H1 (cell line): ENCODE data around the gene SPCS3. TPM values are rescaled to one million over a fixed set of nuclear protein-coding genes. Genes with fewer than 3 reads are reported as not detected.

Experiments
- BRCA1 ChIP-seq: IDR thresholded peaks from 2 replicates; pipeline ENCODE4 v1.6.1; 2012; ENCODE audit warnings: low read depth, low read length, improper control_type of control experiment
- GABPA ChIP-seq: IDR thresholded peaks from 2 replicates; pipeline ENCODE4 v1.6.1; 2011; ENCODE audit warnings: mild to moderate bottlenecking, low read length, moderate library complexity, borderline replicate concordance; ENCODE audit not compliant: insufficient read depth
- RFX5 ChIP-seq: IDR thresholded peaks from 2 replicates; pipeline ENCODE4 v1.6.1; 2011; ENCODE audit warnings: low read depth, low read length, improper control_type of control experiment, borderline replicate concordance
- SIRT6 ChIP-seq: IDR thresholded peaks from one replicate; pipeline ENCODE4 v1.7.1; 2012; ENCODE audit warnings: low read length, inconsistent platforms
- SP4 ChIP-seq: IDR thresholded peaks from 2 replicates; pipeline ENCODE4 v1.6.1; 2012; ENCODE audit warnings: low read length, inconsistent platforms
- TAF1 ChIP-seq: IDR thresholded peaks from 2 replicates; pipeline ENCODE4 v1.6.1; 2011; ENCODE audit warnings: mild to moderate bottlenecking, low read depth, low read length
- TEAD4 ChIP-seq: IDR thresholded peaks from 2 replicates; pipeline ENCODE4 v1.6.1; 2012; ENCODE audit warnings: low read depth, low read length, inconsistent platforms, mixed read lengths
- polyA plus RNA-seq, 7 experiments: library from polyadenylated mRNA; depleted of rRNA in 3 of 7; stranded (reverse) in 5 of 7; unstranded in 2 of 7; fragments of >200 nt in 5 of 7; fragments of 200-250 nt in 2 of 7; gene quantifications; 1 replicate in 5 of 7; 2 replicates in 1 of 7; 4 replicates in 1 of 7; pipeline versions ENCODE4 v1.2.1 to v1.2.3, GENCODE V29; 2011 to 2013; ENCODE audit warnings: missing spikeins in 2 of 7, mixed read lengths in 2 of 7
- total RNA-seq: library from RNA; stranded (reverse); fragmentation: NEBNext Ultra II Directional; extraction: Animal tissue kit (Norgen Biotek cat#: 25700); gene quantifications from 2 replicates; pipeline ENCODE4 v1.2.1, GENCODE V29; 2021

The SPCS3 gene
- total and polyA plus RNA-seq, 2 of the 8 experiments (the other 6 are each of a cell fraction or from before 2014, with no cell fraction given): 18.4 to 117 TPM

DNA sequence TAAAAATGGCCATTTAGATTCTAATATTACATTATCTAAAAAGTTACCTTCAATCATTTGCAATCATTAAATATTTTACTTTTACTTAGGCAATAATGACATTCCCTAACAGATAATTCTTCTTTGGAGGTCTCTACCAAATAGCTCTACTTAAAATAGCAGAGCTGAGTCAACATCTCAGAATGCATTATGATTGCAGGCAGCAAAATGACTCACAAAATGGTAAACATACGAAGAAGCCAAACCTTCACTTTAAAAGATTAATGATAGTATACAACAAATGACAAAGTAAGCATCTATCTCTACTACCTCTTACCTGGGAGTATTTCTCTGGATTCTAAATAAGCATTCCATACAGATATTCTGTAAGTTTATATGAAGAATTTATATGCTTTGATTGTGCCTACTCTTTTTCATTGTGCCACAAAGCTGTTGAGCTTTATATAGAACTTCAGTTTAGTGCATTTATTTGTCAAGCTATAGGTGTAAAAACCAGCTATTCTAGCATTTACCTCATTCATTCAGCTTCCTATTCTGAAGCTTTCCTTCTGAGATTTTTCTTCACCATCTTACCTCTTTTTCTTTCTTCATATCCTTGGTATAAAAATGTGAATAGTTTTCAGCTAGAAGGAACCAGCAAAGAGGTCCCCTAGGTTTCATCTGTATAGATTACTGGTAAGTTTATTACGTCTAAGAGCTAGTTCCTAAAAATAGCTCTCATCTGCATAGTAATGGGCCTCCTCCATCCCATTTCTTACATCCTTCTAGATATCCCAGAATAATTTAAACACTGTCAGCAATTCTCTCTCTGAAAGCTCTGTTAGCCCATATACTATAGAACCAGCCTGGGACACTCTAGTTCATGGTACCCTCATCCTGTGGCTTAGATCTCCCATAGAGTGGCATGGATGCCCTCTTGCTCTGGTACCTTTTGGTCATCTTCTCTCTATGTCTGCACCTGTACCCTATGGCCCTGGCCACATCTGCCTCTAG lies 17.2 kb upstream of the SPCS3 start (continued):
- TF ChIP-seq TEAD4 (no peak), SP4 (no peak), TAF1 (no peak), GABPA (no peak), RFX5 (no peak), SIRT6 (no peak), BRCA1 (no peak)
